HG03159 (cell line): ENCODE results near the gene TIAM2.

Source experiments
- ATAC-seq: cut with Tn5 transposase; IDR thresholded peaks from one replicate; pipeline ENCODE4 v1.9.1; 2021; ENCODE audit warnings: mild to moderate bottlenecking, moderate library complexity; ENCODE audit not compliant: unreplicated experiment

TIAM2 gene

DNA sequence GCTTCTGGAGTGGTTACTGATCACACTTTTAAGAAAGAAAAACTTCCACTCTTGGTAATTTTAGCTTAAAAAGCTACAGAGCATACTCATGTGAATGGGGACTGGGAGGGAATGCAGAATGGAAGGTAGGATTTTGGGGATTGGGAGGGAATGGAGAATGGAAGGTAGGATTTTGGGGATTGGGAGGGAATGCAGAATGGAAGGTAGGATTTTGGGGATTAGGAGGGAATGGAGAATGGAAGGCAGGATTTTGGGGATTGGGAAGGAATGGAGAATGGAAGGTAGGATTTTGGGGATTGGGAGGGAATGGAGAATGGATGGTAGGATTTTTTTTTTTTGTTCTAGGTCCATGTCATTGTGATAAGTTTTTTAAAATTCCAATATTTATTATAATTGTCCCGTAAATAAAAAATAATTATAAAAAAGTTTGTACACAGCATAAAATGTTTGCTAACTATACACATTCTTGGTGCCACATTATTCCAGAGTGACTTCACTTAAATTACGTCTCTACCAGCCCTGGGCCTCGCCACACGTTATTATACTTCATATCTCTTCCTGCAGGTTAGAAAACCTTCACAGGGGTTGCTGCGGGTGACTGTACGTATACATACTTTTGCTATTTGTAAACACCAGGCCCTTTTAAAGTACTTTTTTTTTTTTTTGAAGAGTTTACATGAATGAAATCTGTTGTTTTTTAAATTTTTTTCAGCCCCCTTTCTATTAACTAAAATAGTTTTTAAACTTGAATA is 127.3 kb downstream of the TIAM2 start:
- no peak for ATAC-seq

DNA sequence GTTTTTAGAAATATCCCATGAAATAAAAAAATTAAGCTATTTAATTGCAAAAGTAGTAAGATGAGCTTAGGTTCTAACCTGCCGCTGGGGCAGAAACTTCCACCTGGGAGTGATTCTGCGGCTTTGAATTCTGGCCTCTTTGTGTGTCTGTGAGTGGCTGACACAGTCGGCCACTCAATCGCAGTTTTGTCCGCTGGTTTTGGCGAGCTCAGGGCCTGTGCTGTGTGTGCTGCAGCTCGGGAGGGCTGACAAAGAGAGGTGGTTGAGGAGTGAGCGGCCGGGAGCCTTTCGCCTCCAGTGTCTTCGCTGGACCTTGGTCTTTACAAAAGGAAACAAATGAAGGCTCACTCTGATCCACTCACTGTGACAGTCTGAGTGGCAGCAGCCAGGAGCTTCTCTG is 128.4 kb downstream of the TIAM2 start:
- no peak for ATAC-seq

DNA sequence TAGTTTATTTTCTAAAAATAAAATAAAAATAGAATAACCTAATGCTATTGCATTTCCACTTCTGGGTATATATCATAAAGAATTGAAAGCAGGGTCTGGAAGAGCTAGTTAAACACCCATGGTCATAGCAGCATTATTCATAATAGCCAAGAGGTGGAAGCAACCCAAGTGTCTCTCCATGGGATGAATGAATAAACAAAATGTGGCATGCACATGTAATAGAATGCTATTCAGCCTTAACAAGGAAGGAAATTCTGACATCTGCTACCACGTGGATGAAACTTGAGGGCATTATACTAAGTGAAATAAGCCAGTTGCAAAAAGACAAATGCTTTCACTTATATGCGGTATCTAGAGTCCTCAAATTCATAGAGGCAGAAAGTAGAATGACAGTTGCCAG is 130.8 kb downstream of the TIAM2 start:
- no peak for ATAC-seq

DNA sequence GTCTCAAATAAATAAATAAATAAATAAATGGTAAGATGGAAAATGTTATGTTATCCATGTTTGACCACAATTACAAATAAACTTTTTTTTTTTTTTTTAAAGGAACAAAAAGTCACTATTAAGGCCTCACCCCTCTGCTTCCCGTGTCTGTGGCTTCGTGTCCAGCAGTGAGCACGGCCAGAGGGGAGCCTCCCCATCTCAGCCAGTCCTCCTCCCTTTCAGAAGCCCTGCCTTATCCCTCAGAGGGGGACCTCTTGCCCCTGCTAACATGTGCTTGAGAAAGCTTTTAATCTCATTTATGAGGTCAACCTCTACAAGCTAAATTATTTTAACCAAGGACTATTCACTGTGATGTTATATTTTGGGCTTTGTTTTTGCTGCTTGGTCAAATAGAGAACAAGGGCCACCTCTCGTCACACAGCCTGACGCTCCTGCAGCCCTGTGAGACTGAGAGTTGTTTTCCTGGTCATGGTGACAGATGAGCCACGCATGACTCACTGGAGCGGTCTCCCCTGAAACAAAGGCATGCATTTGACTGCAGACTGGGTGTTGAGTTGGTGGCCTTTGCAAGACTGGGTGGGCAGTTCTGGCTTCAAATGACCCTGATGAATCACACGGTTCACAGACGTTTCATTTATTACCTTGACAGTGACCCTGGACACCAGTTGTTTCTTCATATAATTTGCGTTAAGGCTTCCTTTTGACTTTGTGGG is 131.8 kb downstream of the TIAM2 start:
- no peak for ATAC-seq

DNA sequence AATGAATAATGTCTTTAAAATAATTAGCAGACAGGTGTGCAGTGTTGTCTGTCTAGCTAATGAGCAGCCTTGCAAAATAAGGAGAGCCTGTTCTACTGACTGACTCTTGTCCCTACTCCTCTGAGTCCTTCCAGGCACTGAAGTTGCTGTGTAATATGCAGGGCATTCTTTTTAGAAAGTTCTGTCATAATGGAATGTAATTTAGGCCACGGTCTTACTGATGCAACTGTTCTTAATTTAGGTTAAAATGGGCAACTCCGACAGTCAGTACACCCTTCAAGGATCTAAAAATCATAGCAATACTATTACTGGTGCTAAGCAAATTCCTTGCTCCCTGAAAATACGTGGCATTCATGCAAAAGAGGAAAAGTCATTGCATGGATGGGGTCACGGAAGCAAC is 133.9 kb downstream of the TIAM2 start:
- no peak for ATAC-seq

DNA sequence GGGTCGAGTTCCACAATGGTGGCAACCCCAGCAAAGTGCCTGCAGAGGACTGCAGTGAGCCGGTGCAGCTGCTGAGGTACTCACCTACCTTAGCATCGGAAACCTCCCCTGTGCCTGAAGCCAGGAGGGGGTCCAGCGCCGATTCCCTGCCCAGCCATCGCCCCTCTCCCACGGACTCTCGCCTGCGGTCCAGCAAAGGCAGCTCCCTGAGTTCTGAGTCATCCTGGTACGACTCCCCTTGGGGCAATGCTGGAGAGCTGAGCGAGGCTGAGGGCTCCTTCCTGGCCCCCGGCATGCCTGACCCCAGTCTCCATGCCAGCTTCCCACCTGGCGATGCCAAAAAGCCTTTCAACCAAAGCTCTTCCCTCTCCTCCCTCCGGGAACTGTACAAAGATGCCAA is 134.6 kb downstream of the TIAM2 start:
- no peak for ATAC-seq

DNA sequence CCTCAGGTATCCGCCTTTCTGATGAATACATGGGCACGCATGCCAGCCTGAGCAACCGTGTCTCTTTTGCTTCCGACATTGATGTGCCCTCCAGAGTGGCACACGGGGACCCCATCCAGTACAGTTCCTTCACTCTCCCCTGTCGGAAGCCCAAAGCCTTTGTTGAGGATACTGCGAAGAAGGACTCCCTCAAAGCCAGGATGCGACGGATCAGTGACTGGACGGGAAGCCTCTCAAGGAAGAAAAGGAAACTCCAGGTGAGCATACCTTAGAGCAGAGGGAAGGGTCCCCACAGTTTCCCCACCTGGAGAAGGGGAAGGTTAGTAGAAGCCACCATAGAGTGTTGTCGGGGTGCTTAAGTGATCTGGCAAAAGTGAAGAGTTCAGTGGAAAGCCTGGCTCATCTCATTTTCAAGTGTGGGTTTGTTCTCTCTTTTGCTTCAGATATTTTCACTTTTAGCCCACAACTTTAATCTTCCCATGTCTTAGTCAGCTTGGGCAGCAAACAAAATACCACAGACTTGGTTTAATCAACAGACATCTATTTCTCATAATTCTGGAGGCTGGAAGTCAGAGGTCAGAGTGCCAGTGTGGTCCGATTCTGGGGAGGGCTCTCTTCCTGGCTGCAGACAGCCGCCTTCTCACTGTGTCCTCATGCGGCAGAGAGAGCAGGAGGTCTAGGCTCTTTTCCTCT is 135.2 kb downstream of the TIAM2 start:
- ATAC-seq: no peak

DNA sequence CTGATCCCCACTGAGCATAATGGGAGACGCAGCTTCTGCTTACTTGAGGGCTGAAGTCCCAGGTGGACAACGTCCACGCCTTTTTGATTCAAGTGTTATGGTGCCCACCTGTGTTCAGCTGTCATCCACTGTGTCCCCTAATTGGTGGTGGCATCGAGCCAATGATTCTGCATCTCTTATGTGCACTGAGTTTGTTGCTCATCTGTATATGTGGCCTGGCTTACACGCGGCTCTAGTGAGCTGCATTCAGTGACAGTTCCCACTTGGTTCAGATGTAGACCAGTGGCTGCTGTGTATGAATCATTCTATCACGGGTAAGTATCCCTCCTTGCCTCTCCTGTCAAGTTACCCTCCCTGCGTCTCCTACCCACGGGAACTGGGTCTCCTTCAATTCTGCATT is 137.5 kb downstream of the TIAM2 start:
- ATAC-seq: no peak

DNA sequence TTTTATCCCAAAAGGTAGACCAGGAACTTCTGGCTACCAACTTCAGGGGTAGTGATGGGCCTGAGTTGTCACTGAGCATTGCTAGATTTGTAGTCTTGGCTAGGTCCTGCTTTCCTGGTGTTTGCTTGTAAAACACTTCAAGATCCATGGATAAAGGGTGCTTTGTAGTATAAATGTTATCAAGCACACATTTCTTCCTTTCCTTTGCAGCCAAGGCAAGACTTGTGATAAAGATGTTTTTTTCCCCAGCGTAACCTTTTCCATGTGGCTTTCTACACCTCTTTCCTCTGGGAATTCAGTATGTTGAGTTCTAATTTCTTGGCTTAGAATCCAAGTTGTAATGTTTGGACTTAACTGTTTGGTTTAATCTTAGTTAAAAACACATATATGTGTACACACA is 145.9 kb downstream of the TIAM2 start:
- no peak for ATAC-seq

DNA sequence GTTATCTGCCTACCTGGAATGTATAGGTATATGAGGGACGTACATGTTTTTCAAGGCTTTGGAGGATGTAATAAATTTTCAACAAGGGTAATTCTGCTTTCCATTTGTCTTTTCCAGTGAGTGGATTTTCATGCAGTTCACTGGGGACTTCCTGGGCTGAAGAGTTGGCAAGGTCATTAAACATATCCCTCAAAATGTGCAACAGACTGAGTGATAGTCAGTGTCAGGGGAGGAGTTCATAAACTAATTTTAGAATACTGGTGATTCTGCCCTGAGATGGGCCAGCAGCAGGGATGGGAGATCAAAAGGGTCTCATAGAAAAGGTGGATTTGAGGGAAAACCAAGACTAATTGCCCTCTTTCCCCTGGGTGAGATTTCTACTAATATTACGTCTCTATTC is 146.4 kb downstream of the TIAM2 start:
- ATAC-seq: no peak

DNA sequence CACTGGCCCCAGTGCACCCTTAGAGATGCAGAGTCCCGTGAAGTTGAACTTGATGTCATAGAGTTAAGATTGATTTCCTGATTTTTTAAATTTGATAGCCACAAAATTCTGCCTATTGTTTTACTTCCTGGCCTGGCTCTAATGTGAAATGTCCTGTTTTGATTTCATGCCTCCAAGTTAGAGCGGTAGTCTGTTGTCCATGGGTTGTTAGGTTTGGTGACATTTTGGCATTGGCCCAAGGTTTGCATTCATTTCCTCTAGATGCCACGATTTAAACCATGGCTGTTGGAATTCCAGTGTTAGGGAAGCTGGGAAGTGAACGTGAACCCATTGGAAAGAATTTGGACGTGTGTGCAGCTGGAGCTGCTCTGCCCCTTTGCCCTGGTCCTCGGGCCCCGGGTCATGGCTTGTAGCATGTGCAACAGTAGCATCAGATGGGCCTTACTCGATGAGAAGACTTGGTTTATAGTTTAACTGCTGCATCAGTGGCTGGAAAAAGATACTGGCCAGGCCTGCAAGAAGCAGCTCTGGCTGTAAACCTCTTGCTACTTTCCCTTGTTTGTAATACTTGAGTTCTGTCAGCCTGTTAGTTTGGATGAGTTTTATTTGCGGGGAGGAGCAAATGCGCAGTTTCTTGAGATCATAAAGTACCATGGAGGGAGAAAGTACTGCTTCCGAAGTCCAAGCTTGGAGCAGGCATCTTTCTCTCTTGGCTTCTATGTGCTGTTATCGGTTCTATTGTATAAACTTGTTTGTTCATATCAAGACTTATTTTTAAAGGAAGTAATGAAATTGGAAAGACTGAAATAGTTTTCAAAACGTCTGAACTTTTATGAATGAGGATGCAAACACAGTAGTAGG is 147.3 kb downstream of the TIAM2 start:
- no peak for ATAC-seq

DNA sequence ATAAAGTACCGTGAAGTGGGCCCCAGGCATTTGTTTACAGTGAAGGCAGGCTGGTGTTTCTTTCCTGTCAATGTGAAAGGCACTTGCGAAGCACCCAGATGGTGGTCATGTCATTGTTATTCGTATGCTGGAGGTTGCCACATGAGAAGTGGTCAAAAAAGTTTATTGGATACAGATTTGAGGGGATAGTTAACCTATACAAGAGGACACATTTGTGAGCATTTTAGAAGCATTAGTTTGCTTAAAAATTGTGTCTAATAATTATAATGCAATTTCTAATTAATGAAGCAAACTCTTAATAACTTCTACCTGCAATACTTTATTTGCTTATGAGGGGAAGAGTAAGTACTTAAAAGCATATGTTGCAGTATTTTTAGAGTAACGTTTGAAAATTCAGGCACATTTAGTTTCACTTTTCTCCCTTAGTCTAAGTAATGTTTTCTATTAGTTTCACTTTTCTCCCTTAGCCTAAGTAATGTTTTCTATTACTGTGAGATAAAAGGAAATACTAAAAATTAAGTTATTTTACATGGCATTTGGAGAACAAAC is 148.0 kb downstream of the TIAM2 start:
- ATAC-seq: no peak

DNA sequence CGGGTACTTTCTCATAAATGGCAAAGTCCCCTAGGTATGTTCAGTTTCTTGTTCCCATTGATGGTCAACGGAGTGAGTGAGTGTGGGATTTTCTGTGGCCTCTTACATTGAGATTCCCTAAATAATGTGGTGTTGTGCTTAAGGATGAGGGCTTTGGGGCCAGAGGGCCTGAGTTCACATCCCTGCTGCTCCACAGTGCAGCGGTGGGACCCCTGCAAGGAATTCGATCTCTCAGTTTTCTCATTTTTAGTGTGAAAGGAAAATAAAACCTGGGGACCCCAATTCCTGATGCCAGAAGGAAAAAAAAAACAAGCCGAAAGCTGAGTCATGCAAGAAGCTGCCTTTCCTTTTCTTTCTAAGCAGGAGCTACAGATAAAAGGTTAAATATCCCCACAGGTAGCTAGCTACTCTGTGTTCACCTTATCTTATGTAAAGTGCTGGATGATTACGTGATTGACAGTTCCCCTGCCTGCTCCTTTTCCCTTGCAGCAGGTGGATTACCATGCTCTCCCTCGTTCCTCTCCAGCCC is 148.5 kb downstream of the TIAM2 start:
- no peak for ATAC-seq

DNA sequence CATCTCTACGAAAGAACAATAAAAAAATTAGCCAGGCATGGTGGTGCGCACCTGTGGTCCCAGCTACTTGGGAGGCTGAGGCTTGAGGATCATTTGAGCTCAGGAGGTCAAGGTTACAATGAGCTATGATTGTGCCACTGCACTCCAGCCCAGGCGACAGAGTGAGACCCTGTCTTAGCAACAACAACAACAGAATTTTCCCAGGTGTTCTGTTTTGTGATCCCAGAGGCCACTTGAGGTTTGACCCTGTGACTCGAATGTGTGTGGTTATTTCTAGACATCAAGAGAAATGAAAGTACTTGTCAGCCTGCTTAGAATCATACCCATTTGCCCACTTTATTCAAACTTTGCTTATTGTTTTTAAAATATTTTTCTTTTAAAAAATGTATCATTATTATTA is 151.1 kb downstream of the TIAM2 start:
- ATAC-seq: no peak

DNA sequence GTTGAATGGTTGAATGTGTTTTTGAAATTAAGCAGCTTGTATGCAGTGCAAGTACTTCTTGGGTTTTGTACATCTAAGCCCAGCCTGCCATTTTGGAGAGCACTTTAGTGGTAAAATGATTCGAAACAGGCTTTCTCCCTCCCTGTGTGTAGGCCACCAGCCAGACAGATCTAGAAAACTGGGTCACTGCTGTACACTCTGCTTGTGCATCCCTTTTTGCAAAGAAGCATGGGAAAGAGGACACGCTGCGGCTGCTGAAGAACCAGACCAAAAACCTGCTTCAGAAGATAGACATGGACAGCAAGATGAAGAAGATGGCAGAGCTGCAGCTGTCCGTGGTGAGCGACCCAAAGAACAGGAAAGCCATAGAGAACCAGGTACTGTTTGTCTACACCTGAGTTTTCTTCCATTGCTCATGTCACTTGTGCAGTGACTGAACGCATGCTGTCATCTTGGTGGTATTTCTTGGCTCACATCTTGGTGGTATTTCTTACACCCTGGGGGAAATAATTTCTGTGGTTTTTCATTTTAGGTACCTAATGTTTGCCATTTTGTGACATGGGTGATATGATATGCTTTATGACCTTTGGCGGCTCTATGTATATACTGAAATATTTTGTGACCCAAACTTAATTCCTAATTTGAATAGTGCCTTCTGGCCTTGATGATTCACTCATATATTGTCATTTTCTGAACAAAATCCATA is 153.0 kb downstream of the TIAM2 start:
- ATAC-seq: no peak

DNA sequence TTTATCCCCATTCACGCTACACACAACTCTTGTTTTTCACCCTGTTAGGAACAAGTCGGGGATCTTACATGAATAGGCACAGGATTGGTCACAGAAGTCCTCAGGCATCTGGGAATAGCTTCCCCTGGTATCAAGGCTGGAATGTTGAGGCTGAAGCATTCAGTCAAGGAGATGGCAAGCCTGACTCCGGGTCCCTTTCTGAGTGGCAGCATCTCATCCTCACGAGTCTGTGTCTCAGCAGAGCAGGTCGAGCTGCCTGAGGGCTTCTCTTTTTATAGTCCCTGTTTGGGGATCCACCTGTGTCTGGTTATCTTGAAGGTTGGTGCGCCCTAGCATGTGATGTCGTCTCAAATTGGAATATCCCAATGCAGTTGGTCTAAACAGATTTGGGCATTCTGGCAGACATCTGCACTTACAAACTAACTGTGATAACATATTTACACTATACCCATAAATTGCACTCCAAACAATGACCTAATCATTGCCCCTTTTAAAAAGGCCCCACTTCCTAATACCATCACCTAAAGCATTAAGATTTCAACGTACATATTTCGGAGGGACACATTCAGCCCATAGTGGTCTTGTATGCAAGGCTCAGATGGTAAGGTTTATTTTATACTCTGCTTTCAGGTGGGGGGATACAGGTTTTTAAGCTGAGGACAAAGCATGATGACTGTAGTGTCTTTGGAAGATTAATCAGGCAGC is 156.0 kb downstream of the TIAM2 start:
- no peak for ATAC-seq

DNA sequence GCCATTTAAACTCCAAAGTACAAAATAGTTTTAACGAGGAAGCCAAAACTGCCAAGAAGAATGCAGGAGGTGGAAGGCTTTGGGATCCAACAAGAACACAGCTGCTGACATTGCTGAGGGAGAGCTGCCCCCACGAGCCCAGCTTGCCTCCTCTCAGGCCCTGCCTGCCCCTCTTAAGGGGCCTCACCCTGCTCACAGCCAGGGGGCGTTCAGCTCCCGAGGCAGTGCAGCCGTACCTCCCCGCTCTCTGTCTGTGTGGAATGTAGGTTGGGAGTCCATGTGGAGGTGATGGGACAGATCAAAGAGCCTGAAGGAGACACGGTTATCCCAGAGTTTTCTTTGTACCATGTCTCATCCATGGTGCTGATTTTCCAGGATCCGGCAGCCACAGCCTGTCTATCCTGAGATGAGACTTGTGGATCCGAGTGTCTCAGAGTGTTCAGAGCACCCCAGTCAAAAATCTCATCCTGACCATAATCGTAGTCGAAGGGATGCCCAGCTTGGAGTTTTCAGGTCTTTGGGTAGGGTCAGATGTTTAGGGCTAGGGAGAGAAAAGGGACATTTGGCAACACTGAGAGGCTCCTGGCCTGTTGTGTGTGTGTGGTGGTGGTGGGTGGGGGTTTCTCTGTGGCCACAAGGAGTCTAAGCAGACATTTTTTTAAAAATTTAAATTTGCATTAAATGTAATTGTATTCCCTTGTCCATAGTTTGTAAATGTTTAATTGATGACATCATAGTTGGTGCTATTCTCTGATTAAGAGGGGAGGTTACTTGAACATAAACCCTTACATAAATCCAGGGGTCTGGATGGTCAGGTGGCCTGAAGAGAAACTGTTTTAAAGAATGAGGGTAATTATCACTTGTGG is 157.3 kb downstream of the TIAM2 start:
- ATAC-seq: no peak

DNA sequence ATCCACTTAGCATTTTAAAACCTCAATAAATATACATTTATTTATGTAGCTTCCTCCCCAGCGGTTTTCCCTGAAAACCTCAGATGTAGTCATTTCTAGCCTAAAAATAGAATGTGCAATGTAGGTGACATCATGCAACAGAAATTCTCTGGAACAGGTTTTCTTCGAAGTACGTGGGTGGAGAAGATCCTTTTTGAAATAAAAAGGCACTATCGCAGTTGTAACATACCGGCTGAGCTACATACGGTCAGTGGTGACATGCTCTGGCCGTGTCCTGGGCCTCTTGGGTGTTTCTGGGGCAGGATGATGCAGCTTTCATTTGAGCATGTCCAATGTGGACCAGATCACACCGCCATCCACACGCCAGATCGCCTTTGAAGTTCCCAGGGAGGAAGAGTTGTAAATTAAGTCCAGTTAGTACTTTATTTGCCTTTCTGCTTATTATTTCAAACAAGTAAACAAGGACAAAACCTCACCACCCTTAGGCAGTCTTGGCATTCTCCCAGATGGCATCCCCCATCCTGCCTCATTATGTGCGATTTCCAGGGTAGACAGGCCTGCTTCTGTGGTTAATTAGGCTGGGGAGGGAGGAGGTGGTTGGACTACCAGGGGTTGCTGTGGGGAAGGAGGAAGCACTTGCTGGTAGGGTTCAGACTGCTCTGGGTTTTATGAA is 159.2 kb downstream of the TIAM2 start:
- no peak for ATAC-seq
